A549 (cell line): ENCODE data around the gene SLC39A11. TPM values are rescaled to one million over a fixed set of nuclear protein-coding genes. Genes with fewer than 3 reads are reported as not detected.

Source experiments
- ATAC-seq, 2 experiments: fragments of 200-7000 bp in 1 of 2; fragments of >200 bp in 1 of 2; cut with Nextera tagmentation in 1 of 2; cut with Tn5 transposase in 1 of 2; 3 replicates each; pipeline versions ENCODE4 v1.8.0 to v1.9.1; 2018 to 2020; ENCODE audit warnings: mild to moderate bottlenecking in 1 of 2, moderate library complexity in 1 of 2
- CTCF ChIA-PET: fragments of 300-600 bp; sonication (Branson Sonifier 250); formaldehyde crosslinking; extraction: SDS; loops from one replicate; lab custom pipeline; 2021; ENCODE audit warnings: antibody characterized with exemption, inconsistent platforms; lab: Yijun Ruan, JAX
- POLR2A ChIA-PET: fragments of 350-600 bp; formaldehyde crosslinking; extraction: SDS; loops from one replicate; lab custom pipeline; 2021; ENCODE audit warnings: antibody characterized with exemption, inconsistent platforms; lab: Yijun Ruan, JAX
- DNase-seq, 2 experiments: peaks; one replicate each; pipeline versions ENCODE4 v3.0.0 to v3.0.0-alpha.2; 2011 to 2016; ENCODE audit warnings: low read depth in 1 of 2, low spot score in 1 of 2
- FAIRE-seq: peaks from 2 replicates; lab custom pipeline; 2011; peaks lifted over from hg19 to GRCh38; lab: Jason Lieb, UNC
- H3K27ac ChIP-seq, 2 experiments: fragments of >200 bp; sonication (Bioruptor Twin); formaldehyde crosslinking; 3 replicates each; pipeline ENCODE4 v1.5.1; 2016 to 2017
- H3K4me1 ChIP-seq: fragments of >200 bp; sonication (Bioruptor Twin); formaldehyde crosslinking; 3 replicates; pipeline ENCODE4 v1.6.1; 2016
- H3K4me2 ChIP-seq: fragments of >200 bp; sonication (Bioruptor Twin); formaldehyde crosslinking; 3 replicates; pipeline ENCODE4 v1.6.1; 2016
- H3K4me3 ChIP-seq: fragments of >200 bp; sonication (Bioruptor Twin); formaldehyde crosslinking; 3 replicates; pipeline ENCODE4 v1.5.1; 2016
- H3K9me3 ChIP-seq: fragments of >200 bp; sonication (Bioruptor Twin); formaldehyde crosslinking; 3 replicates; pipeline ENCODE4 v1.6.1; 2016
- BHLHE40 ChIP-seq: IDR thresholded peaks from 2 replicates; pipeline ENCODE4 v1.6.1; 2012; ENCODE audit warnings: low read depth, low read length, inconsistent platforms
- CEBPB ChIP-seq, 2 experiments: fragments of >200 bp in 1 of 2; sonication (Bioruptor Twin) in 1 of 2; formaldehyde crosslinking in 1 of 2; IDR thresholded peaks; 2 replicates each; pipeline ENCODE4 v1.6.1; 2012 to 2016
- CHD2 ChIP-seq: fragments of 150-350 bp; IDR thresholded peaks from 2 replicates; pipeline ENCODE4 v1.6.1; 2014; ENCODE audit warnings: low read length; ENCODE audit not compliant: partially characterized antibody
- CHD4 ChIP-seq: fragments of 200-600 bp; sonication (generic); IDR thresholded peaks from 2 replicates; pipeline ENCODE4 v1.6.1; 2016; ENCODE audit warnings: antibody characterized with exemption, mild to moderate bottlenecking, borderline replicate concordance
- CTCF ChIP-seq: fragments of >200 bp; sonication (Bioruptor Twin); formaldehyde crosslinking; IDR thresholded peaks from 3 replicates; pipeline ENCODE4 v1.5.1; 2016
- GATA3 ChIP-seq: IDR thresholded peaks from 2 replicates; pipeline ENCODE4 v1.6.1; 2012; ENCODE audit warnings: borderline replicate concordance
- HEYL ChIP-seq: fragments of 250-450 bp; sonication (Bioruptor Pico); IDR thresholded peaks from 2 replicates; pipeline ENCODE4 v1.8.0; 2021; ENCODE audit warnings: mild to moderate bottlenecking, moderate library complexity
- HOXA7 ChIP-seq: fragments of 250-450 bp; sonication (Bioruptor Pico); IDR thresholded peaks from 2 replicates; pipeline ENCODE4 v1.5.0; 2020; ENCODE audit warnings: mild to moderate bottlenecking, moderate library complexity
- HOXB13 ChIP-seq: fragments of 250-450 bp; sonication (Bioruptor Pico); IDR thresholded peaks from 2 replicates; pipeline ENCODE4 v1.5.0; 2020; ENCODE audit warnings: low read depth, mild to moderate bottlenecking, moderate library complexity
- JUN ChIP-seq, 2 experiments: fragments of >200 bp; sonication (Bioruptor Twin); formaldehyde crosslinking; IDR thresholded peaks; 2 replicates in 1 of 2; 3 replicates in 1 of 2; pipeline ENCODE4 v1.6.1; 2016 to 2017
- JUNB ChIP-seq: fragments of >200 bp; sonication (Bioruptor Twin); formaldehyde crosslinking; IDR thresholded peaks from 2 replicates; pipeline ENCODE4 v1.6.1; 2016
- KDM5A ChIP-seq: fragments of 200-600 bp; sonication (generic); IDR thresholded peaks from 2 replicates; pipeline ENCODE4 v1.6.1; 2016; ENCODE audit warnings: antibody characterized with exemption, mild to moderate bottlenecking
- MAFK ChIP-seq: fragments of 450-650 bp; IDR thresholded peaks from 2 replicates; pipeline ENCODE4 v1.6.1; 2014; ENCODE audit not compliant: partially characterized antibody
- MAZ ChIP-seq: fragments of 150-350 bp; IDR thresholded peaks from 2 replicates; pipeline ENCODE4 v1.6.1; 2014; ENCODE audit warnings: antibody characterized with exemption, low read depth, low read length, borderline replicate concordance
- MYC ChIP-seq: IDR thresholded peaks from 2 replicates; pipeline ENCODE4 v1.6.1; 2012; ENCODE audit warnings: mild to moderate bottlenecking, inconsistent platforms, low read length, improper control_type of control experiment, borderline replicate concordance
- NFE2L2 ChIP-seq: fragments of 150-350 bp; conservative IDR thresholded peaks from 2 replicates; pipeline ENCODE4 v1.6.1; 2014; ENCODE audit warnings: low read length
- PHF8 ChIP-seq: fragments of 200-600 bp; sonication (generic); IDR thresholded peaks from 2 replicates; pipeline ENCODE4 v1.6.1; 2016; ENCODE audit warnings: low read depth, mild to moderate bottlenecking, antibody characterized with exemption, moderate library complexity, borderline replicate concordance
- POLR2AphosphoS2 ChIP-seq: conservative IDR thresholded peaks from 2 replicates; pipeline ENCODE4 v1.6.1; 2012; ENCODE audit warnings: low read length, improper control_type of control experiment, inconsistent platforms
- RCOR1 ChIP-seq: fragments of 150-350 bp; IDR thresholded peaks from 2 replicates; pipeline ENCODE4 v1.6.1; 2014; ENCODE audit warnings: antibody characterized with exemption, low read length, low read depth
- RFX5 ChIP-seq: fragments of 450-650 bp; IDR thresholded peaks from 2 replicates; pipeline ENCODE4 v1.7.1; 2014; ENCODE audit warnings: antibody characterized with exemption, mild to moderate bottlenecking, moderate library complexity
- SMC3 ChIP-seq: fragments of >200 bp; sonication (Bioruptor Twin); formaldehyde crosslinking; IDR thresholded peaks from 3 replicates; pipeline ENCODE4 v1.6.1; 2018; ENCODE audit warnings: inconsistent platforms
- SREBF2 ChIP-seq: fragments of 450-650 bp; IDR thresholded peaks from 2 replicates; pipeline ENCODE4 v1.6.1; 2014; ENCODE audit warnings: mild to moderate bottlenecking, moderate library complexity
- TP53 ChIP-seq: fragments of 250-450 bp; sonication (Bioruptor Pico); IDR thresholded peaks from 2 replicates; pipeline ENCODE4 v1.5.0; 2021; ENCODE audit warnings: mild to moderate bottlenecking, moderate library complexity
- ZFP36 ChIP-seq: fragments of 450-650 bp; IDR thresholded peaks from 2 replicates; pipeline ENCODE4 v1.6.1; 2014; ENCODE audit warnings: borderline replicate concordance; ENCODE audit not compliant: partially characterized antibody
- ZNF302 ChIP-seq: fragments of 250-450 bp; sonication (Bioruptor Pico); IDR thresholded peaks from 2 replicates; pipeline ENCODE4 v1.9.0; 2021; ENCODE audit warnings: inconsistent platforms, mild to moderate bottlenecking, moderate library complexity
- WGBS: methylation state at CpG from one replicate; pipeline ENCODE4 v1.1.6; 2017; ENCODE audit errors: missing lambda C conversion rate; 5-methylcytosine and 5-hydroxymethylcytosine counted together
- polyA plus RNA-seq, 4 experiments: library from polyadenylated mRNA; depleted of rRNA in 3 of 4; stranded (reverse); fragments of >200 nt; fragmentation: RNase III in 1 of 4; extraction: RNeasy Plus Mini Kit Qiagen cat#74134 plus additional on column Dnase treatment in 1 of 4; gene quantifications; 2 replicates in 3 of 4; 3 replicates in 1 of 4; pipeline ENCODE4 v1.2.3, GENCODE V29; 2011 to 2017
- TF ChIP-seq, protein P1 (sequence below): fragments of 200-600 bp; sonication (generic); IDR thresholded peaks from 2 replicates; pipeline ENCODE4 v1.6.1; 2016; ENCODE audit warnings: antibody characterized with exemption, mild to moderate bottlenecking, moderate library complexity
- TF ChIP-seq, protein P2 (sequence below): fragments of 450-650 bp; IDR thresholded peaks from 2 replicates; pipeline ENCODE4 v1.6.1; 2014; ENCODE audit warnings: antibody characterized with exemption
- TF ChIP-seq, protein P3 (sequence below): IDR thresholded peaks from 2 replicates; pipeline ENCODE4 v1.6.1; 2012; ENCODE audit warnings: low read depth, borderline replicate concordance
- TF ChIP-seq, protein P4 (sequence below): fragments of 250-450 bp; sonication (Bioruptor Pico); IDR thresholded peaks from 2 replicates; pipeline ENCODE4 v1.5.0; 2020; ENCODE audit warnings: low read depth, mild to moderate bottlenecking, moderate library complexity

SLC39A11 gene
- polyA plus RNA-seq, 2 of the 4 experiments (the other 2 are of a cell fraction): 18.4 to 25.2 TPM

DNA sequence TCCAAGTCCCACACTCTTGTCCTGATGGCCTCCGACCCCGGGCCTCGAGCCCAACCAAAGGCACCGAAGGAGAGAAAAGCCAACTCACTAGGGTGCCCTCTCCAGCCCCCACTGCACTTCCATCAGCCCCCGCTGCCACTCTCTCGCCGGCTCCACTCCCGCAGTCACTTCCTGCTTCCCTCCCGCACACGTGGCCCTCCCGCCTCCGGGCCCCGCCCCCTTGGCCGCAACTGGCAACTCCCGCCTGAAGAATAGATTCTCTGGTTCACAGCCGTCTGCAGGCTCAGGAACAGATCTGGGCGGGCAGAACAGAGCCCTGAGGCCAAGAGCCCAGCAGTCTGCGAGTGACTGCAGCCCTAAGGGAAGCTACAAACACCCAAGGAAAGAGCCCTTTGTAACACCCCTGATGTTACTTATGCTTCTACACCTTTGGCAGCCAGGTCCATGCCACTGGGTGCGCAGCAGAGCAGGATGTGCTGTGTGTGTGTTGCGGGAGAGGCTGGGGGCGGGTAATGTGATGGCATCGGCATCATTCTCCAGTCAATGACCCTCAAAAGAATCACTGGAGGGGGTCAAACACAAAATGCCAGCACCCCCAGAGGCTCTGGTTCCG, at the start of gene SLC39A11 (continued):
- TF ChIP-seq JUNB (no peak), POLR2AphosphoS2 (no peak), ZNF302 (CRISPR knock-in tag) (no peak), MAFK (no peak), ZFP36 (no peak), HOXA7 (CRISPR knock-in tag) (no peak), HEYL (CRISPR knock-in tag) (no peak), CHD4 (no peak), MYC (peak; percentile 95), SMC3 (0 out of 3 replicates have a peak, but pooled peaks have one; percentile 24), RFX5 (no peak), GATA3 (no peak), CEBPB (IDR thresholded peaks at IDR 0.05) (no peak), BHLHE40 (0 out of 2 replicates have a peak, but pooled peaks have one; percentile 5), CHD2 (no peak), KDM5A (no peak), NFE2L2 (no peak), PHF8 (peak; percentile 47; the same call in 1 of the 2 replicates), SREBF2 (no peak), JUN (IDR thresholded peaks at IDR 0.05) (peak in 1 of 2 experiments; percentile 81; a peak in 2 of 5 replicates), TP53 (no peak)
- TF ChIP-seq, protein P1, sequence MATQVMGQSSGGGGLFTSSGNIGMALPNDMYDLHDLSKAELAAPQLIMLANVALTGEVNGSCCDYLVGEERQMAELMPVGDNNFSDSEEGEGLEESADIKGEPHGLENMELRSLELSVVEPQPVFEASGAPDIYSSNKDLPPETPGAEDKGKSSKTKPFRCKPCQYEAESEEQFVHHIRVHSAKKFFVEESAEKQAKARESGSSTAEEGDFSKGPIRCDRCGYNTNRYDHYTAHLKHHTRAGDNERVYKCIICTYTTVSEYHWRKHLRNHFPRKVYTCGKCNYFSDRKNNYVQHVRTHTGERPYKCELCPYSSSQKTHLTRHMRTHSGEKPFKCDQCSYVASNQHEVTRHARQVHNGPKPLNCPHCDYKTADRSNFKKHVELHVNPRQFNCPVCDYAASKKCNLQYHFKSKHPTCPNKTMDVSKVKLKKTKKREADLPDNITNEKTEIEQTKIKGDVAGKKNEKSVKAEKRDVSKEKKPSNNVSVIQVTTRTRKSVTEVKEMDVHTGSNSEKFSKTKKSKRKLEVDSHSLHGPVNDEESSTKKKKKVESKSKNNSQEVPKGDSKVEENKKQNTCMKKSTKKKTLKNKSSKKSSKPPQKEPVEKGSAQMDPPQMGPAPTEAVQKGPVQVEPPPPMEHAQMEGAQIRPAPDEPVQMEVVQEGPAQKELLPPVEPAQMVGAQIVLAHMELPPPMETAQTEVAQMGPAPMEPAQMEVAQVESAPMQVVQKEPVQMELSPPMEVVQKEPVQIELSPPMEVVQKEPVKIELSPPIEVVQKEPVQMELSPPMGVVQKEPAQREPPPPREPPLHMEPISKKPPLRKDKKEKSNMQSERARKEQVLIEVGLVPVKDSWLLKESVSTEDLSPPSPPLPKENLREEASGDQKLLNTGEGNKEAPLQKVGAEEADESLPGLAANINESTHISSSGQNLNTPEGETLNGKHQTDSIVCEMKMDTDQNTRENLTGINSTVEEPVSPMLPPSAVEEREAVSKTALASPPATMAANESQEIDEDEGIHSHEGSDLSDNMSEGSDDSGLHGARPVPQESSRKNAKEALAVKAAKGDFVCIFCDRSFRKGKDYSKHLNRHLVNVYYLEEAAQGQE: no peak
- TF ChIP-seq, protein P2, sequence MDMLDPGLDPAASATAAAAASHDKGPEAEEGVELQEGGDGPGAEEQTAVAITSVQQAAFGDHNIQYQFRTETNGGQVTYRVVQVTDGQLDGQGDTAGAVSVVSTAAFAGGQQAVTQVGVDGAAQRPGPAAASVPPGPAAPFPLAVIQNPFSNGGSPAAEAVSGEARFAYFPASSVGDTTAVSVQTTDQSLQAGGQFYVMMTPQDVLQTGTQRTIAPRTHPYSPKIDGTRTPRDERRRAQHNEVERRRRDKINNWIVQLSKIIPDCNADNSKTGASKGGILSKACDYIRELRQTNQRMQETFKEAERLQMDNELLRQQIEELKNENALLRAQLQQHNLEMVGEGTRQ: peak; percentile 90
- TF ChIP-seq, protein P3, sequence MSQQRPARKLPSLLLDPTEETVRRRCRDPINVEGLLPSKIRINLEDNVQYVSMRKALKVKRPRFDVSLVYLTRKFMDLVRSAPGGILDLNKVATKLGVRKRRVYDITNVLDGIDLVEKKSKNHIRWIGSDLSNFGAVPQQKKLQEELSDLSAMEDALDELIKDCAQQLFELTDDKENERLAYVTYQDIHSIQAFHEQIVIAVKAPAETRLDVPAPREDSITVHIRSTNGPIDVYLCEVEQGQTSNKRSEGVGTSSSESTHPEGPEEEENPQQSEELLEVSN: peak; percentile 93

DNA sequence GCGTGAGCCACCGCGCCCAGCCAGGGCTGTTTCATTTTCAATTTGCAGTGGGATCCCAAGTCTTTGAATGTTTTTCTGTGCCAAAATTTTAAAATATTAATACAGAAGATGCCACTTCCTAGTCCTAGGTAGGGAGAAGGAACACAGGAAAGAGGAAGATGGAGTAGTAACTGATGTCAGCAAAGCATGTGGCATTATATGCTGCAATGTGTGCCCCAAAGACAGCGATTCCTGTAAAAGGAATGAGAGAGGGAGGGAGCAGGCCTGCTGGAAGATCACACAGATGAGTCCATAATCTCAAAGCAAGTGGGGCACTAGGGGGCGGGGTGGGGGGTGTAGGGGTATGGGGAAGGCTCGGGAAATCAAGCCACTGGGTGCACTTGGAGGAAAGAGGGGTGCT, 48.9 kb upstream of the SLC39A11 start:
- ATAC-seq: no peak

More for the DNA sequence above, 48.9 kb upstream of the SLC39A11 start:
- DNase-seq: no peak
- no peak for TF ChIP-seq MAFK
- TF ChIP-seq CTCF: no peak
- TF ChIP-seq, protein P4, sequence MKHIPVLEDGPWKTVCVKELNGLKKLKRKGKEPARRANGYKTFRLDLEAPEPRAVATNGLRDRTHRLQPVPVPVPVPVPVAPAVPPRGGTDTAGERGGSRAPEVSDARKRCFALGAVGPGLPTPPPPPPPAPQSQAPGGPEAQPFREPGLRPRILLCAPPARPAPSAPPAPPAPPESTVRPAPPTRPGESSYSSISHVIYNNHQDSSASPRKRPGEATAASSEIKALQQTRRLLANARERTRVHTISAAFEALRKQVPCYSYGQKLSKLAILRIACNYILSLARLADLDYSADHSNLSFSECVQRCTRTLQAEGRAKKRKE: no peak
- TF ChIP-seq RCOR1: no peak
- no peak for TF ChIP-seq MAZ
- no peak for TF ChIP-seq BHLHE40
- no peak for TF ChIP-seq HOXB13 (CRISPR knock-in tag)
- peaks cover 7% of the 10 kb centered on the region; the same call in 1 of the 3 replicates for H3K9me3 ChIP-seq
- ChIA-PET CTCF (no interaction called here), POLR2A (no interaction called here)
- H3K4me1 ChIP-seq: no peaks in the 10 kb centered on the region
- 67% methylated on average over 6 of the region's 6 CpGs for WGBS
- FAIRE-seq: no peak
- H3K27ac ChIP-seq: no peak overlapping the region
- no peak overlapping the region for H3K4me3 ChIP-seq
- no peak overlapping the region for H3K4me2 ChIP-seq
